NCI-H1694 (cell line): Measurements from ENCODE around the gene CDH4.
"Not testable (repeated sequence)": the region's sequence is repeated elsewhere in the genome, so short reads cannot be mapped to it uniquely, and the experiment has no call there.

Experiments
- DNase-seq: peaks from one replicate; lab custom pipeline; 2025; lab: John Stamatoyannopoulos, UW

Gene CDH4

GRCh38 chr20:61387204-61387953 lies 135.3 kb downstream of the CDH4 start:
- DNase-seq: no peak

- DNase-seq: no peak
Observed at GRCh38 chr20:61387954-61388348, 135.9 kb downstream of the CDH4 start.

GRCh38 chr20:61389077-61389476 lies 137.0 kb downstream of the CDH4 start:
- DNase-seq: no peak

GRCh38 chr20:61391185-61391584 lies 139.1 kb downstream of the CDH4 start:
- DNase-seq: no peak

- DNase-seq: no peak
Observed at GRCh38 chr20:61391812-61392520, 139.9 kb downstream of the CDH4 start.

- no peak for DNase-seq
Observed at GRCh38 chr20:61394088-61394799, 142.2 kb downstream of the CDH4 start.

GRCh38 chr20:61396262-61396848 lies 144.3 kb downstream of the CDH4 start:
- DNase-seq: no peak

GRCh38 chr20:61397146-61397545 lies 145.1 kb downstream of the CDH4 start:
- no peak for DNase-seq

- no peak for DNase-seq
Observed at GRCh38 chr20:61397790-61398189, 145.7 kb downstream of the CDH4 start.

- no peak for DNase-seq
Observed at GRCh38 chr20:61399433-61399832, 147.4 kb downstream of the CDH4 start.

GRCh38 chr20:61400499-61400898 lies 148.4 kb downstream of the CDH4 start:
- no peak for DNase-seq

- no peak for DNase-seq
Observed at GRCh38 chr20:61404303-61404702, 152.2 kb downstream of the CDH4 start.

- no peak for DNase-seq
Observed at GRCh38 chr20:61405007-61405406, 152.9 kb downstream of the CDH4 start.

GRCh38 chr20:61406773-61407172 lies 154.7 kb downstream of the CDH4 start:
- DNase-seq: not testable (repeated sequence)

- no peak for DNase-seq
Observed at GRCh38 chr20:61407561-61407960, 155.5 kb downstream of the CDH4 start.

GRCh38 chr20:61408951-61409740 lies 157.1 kb downstream of the CDH4 start:
- no peak for DNase-seq

GRCh38 chr20:61411743-61412142 lies 159.7 kb downstream of the CDH4 start:
- no peak for DNase-seq

GRCh38 chr20:61413752-61414151 lies 161.7 kb downstream of the CDH4 start:
- no peak for DNase-seq

GRCh38 chr20:61414455-61414991 lies 162.5 kb downstream of the CDH4 start:
- DNase-seq: no peak

- DNase-seq: no peak
Observed at GRCh38 chr20:61416546-61416945, 164.5 kb downstream of the CDH4 start.

- DNase-seq: no peak
Observed at GRCh38 chr20:61417221-61417941, 165.3 kb downstream of the CDH4 start.
